Measurements from ENCODE around the gene FAM234A. TPM values are rescaled to one million over a fixed set of nuclear protein-coding genes. Genes with fewer than 3 reads are reported as not detected.

FAM234A gene
- total RNA-seq, 1 experiment from 2014 or later, result 44.0 TPM

- no peak for DNase-seq (ENCODE audit: low spot score)
Measured at GRCh38 chr16:280991-281659, 46.5 kb downstream of the FAM234A start.

DNA sequence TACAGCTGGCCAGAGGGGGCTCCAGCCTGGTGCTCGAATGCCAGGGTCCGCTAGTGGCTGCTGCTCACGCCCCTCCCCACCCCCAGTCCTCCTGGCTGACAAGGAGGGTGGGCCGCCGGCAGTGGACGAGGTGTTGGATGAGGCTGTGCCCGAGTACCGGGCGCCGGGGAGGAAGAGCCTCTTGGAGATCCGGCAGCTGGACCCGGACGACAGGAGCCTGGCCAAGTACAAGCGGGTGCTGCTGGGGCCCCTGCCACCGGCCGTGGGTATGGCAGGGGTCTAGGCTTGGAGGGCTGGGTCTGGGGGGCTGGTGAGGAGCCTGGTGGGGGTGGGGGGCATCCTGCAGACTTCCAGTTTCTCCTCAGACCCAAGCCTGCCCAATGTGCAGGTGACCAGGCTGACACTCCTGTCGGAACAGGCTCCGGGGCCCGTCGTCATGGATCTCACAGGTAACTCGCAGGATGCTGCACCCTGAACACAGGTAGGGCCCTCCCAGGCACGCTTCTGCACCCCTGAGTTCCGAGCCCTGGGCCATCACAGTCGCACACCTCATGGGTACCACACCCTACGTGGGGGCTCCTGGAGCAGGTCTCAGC lies 47.1 kb downstream of the FAM234A start:
- DNase-seq (ENCODE audit: low spot score), result no peak

DNA sequence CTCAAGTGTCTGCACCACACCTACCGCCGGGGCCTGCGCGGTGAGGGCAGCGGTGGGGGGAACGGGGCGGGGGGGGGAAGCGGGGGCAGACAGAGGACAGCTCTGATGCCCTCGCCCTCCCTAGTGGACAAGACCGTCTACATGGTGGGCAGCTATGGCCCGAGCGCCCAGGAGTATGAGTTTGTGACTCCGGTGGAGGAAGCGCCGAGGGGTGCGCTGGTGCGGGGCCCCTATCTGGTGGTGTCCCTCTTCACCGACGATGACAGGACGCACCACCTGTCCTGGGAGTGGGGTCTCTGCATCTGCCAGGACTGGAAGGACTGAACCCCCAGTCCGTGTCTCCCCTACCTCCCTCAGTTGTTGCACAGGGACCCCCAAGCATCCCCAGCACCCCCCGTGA lies 47.9 kb downstream of the FAM234A start:
- no peak for DNase-seq (ENCODE audit: low spot score)

GRCh38 chr16:283033-283805 lies 48.6 kb downstream of the FAM234A start, which contains the start of gene PDIA2:
TSS of gene PDIA2 (plus strand) at chr16:283164. CDS start at chr16:283170, 6 bp downstream.
- no peak for DNase-seq (ENCODE audit: low spot score)

DNA sequence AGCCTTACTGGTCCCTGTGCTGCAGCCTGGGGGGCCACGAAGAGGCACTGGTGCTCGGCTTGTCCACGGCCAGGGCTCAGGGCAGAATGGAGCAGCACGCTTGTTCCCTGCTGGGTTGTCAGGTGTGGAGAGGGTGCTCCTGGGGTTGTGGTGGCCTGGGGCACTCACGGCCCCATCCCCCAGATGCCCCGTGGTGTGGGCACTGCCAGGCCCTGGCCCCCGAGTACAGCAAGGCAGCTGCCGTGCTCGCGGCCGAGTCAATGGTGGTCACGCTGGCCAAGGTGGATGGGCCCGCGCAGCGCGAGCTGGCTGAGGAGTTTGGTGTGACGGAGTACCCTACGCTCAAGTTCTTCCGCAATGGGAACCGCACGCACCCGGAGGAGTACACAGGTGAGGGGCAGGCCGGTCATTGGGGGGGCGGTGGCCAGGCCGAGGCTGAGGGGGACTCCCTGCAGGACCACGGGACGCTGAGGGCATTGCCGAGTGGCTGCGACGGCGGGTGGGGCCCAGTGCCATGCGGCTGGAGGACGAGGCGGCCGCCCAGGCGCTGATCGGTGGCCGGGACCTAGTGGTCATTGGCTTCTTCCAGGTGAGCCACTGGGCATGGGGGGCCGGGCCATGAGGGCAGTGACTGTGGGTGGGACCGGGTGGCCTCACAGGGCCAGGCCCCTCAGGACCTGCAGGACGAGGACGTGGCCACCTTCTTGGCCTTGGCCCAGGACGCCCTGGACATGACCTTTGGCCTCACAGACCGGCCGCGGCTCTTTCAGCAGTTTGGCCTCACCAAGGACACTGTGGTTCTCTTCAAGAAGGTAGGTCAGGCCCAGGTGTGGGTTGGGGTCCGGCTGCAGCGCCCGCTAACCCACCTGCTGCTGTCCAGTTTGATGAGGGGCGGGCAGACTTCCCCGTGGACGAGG lies 49.8 kb downstream of the FAM234A start:
- no peak for DNase-seq (ENCODE audit: low spot score)

DNA sequence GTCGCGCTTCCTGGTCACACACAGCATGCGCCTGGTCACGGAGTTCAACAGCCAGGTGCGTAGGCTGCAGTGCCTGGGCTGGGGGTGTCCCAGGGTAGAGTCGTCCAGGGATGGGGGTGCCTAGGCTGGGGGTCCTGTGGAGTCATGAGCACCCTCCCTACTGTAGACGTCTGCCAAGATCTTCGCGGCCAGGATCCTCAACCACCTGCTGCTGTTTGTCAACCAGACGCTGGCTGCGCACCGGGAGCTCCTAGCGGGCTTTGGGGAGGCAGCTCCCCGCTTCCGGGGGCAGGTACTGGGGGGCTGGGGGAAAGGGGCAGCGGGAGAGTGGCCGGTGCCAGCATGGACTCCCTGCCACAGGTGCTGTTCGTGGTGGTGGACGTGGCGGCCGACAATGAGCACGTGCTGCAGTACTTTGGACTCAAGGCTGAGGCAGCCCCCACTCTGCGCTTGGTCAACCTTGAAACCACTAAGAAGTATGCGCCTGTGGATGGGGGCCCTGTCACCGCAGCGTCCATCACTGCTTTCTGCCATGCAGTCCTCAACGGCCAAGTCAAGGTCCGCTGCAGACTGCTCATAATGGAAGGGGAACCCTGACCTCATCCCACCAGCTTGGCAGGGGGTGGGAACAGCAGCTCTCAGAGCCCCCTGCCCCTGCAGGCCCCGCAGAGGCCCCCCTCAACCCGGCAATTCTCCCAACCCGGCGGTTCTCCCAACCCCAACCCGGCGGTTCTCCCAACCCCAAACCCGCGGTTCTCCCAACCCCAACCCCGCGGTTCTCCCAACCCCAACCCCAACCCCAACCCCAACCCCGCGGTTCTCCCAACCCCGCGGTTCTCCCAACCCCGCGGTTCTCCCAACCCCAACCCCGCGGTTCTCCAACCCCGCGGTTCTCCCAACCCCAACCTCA lies 50.8 kb downstream of the FAM234A start:
- DNase-seq (ENCODE audit: low spot score), result no peak

- no peak for DNase-seq (ENCODE audit: low spot score)
Measured at GRCh38 chr16:286491-287297, 52.1 kb downstream of the FAM234A start.

GRCh38 chr16:287298-287811 lies 52.7 kb downstream of the FAM234A start:
- peak; percentile 42 for DNase-seq (ENCODE audit: low spot score)

DNA sequence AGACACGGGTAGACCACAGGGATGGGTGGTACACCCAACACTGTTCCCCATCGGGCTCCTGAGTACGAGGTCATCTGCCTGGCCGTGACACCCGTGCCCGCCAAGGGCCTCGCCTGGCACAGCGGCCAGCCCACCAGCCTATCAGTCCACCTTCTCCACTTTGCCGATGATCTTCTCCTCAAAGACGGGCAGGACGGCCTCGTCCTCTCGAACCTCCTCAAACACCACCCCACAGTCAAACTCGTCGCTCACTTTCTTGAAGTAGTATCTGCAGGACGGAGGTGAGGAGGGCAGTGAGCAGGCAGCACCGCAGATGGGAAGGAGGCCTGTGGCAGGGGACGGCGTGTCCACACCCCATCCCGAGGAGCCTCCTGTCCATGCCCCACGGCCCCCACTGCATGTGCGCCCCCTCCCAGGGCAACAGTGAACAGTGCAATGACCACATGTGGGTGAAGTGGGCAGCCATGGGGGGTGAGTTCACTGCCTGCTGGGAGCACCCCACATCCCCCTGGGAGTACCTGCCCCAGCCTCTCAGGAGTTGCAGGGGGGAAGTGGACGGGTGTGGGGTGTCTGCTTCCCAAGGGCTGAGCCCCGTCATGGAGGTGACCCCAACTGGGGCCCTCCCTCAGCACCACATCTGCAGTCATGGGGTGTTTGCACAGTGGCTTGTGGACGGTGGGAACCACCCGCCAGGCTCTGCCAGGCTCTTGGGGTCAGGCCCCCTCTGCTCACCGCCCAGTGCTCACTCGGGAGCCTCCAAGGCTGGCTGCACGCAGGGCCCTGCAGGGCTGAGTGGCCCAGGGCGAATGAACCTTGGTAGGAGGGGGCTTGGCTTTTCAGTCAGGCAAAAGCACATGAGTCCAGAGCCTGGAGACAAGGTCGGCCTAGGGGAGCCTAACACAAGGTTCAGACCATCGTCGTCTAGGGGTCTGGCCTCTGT lies 53.6 kb downstream of the FAM234A start:
- no peak for DNase-seq (ENCODE audit: low spot score)

DNA sequence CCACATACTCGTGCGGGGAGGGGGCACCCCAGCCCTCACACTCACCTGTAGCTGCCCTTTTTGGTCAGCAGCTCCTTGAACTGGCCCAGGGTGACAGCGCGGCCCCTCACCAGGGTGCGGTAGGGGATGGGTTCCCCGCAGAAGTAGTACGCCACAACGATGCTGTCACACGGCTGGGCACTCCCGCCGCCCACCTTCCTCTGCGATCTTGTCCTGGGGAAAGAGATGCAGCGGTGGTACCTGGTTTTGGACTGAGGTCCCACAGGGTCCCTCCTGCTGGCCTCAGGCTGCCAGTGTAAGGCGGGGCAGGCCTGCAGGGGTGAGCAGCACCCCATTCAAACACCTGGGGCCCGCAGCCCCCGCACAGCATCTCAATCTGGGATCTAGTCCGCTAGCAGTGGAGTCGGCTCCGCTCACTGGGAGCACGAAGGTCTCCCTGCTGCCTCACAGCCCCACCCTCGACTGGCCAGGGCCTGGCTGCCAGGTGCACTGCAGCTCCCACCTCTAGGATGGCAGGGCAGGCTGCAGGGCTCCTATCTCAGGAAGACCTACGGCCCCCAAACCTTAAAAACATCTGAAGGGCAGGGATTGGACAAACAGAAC lies 54.9 kb downstream of the FAM234A start:
- no peak for DNase-seq (ENCODE audit: low spot score)

- no peak for DNase-seq (ENCODE audit: low spot score)
Measured at GRCh38 chr16:290015-290680, 55.5 kb downstream of the FAM234A start.

GRCh38 chr16:290681-291405 lies 56.2 kb downstream of the FAM234A start:
- no peak for DNase-seq (ENCODE audit: low spot score)

- DNase-seq (ENCODE audit: low spot score), result no peak
Measured at GRCh38 chr16:291539-291938, 56.9 kb downstream of the FAM234A start.

DNA sequence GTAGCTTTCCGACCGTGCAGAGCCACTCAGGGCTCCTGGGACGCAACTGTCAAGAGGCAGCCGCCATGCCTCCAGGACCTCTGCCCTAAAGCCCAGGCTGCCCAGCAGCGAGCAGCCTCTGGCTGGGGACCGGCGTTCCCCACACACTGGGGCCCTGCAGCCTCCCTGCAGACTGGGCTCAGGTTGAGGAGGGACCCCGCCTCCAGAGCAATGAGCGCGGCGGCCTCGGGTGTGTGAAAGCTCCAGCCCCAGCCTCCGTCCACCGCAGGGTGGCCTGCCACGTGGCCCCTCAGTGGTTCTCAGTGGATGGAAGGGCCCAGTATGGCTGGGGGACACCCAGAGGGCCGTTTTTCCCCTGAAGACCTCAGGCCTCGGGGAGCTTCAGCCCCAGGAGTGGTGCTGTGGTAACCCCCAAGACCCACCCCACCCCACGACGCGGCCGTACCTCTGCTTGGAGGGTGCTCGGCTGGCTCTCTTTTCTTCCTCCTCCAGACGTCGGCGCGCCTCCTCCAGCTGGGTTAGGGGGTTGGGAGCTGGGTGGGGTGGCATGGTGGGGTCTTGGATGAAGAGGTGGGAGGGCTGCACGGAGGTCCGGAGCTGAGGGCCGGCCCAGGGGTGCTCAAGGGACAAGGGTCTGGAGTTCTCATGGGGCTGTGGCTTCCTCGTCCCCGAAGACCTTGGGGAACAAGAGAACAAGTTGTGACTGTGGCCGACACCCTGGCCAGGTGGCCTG lies 58.6 kb downstream of the FAM234A start:
- DNase-seq (ENCODE audit: low spot score), result no peak

GRCh38 chr16:296276-296675 lies 61.7 kb downstream of the FAM234A start:
- no peak for DNase-seq (ENCODE audit: low spot score)

Data from HT-29 (cell line).